SU-DHL-6 (cell line): ENCODE data around the gene RAB3C.
"Not testable (repeated sequence)": the region's sequence is repeated elsewhere in the genome, so short reads cannot be mapped to it uniquely, and the experiment has no call there.

Experiments
- EZH2phosphoT487 ChIP-seq: fragments of 200-600 bp; sonication (generic), shearing (Covaris generic); conservative IDR thresholded peaks from 2 replicates; pipeline ENCODE4 v1.6.1; 2018; ENCODE audit warnings: mild to moderate bottlenecking, antibody characterized with exemption, low read length, moderate library complexity, mixed read lengths
- TF ChIP-seq, protein P1 (sequence below): fragments of 200-600 bp; sonication (generic); IDR thresholded peaks from one replicate; pipeline ENCODE4 v1.5.1; 2017; ENCODE audit warnings: antibody characterized with exemption, mild to moderate bottlenecking, low read length, moderate library complexity; ENCODE audit not compliant: insufficient read depth, poor library complexity, severe bottlenecking

DNA sequence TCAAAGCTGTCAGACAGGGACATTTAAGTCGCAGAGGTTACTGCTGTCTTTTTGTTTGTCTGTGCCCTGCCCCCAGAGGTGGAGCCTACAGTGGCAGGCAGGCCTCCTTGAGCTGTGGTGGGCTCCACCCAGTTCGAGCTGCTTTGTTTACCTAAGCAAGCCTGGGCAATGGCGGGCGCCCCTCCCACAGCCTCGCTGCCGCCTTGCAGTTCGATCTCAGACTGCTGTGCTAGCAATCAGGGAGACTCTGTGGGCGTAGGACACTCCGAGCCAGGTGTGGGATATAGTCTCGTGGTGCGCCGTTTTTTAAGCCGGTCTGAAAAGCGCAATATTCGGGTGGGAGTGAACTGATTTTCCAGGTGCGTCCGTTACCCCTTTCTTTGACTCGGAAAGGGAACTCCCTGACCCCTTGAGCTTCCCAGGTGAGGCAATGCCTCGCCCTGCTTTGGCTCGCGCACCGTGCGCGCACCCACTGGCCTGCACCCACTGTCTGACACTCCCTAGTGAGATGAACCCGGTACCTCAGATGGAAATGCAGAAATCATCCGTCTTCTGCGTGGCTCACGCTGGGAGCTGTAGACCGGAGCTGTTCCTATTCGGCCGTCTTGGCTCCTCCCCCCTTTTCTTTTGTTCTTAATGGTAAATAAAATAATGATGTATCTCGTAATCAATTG, 25.1 kb upstream of the RAB3C start:
- TF ChIP-seq, protein P1, sequence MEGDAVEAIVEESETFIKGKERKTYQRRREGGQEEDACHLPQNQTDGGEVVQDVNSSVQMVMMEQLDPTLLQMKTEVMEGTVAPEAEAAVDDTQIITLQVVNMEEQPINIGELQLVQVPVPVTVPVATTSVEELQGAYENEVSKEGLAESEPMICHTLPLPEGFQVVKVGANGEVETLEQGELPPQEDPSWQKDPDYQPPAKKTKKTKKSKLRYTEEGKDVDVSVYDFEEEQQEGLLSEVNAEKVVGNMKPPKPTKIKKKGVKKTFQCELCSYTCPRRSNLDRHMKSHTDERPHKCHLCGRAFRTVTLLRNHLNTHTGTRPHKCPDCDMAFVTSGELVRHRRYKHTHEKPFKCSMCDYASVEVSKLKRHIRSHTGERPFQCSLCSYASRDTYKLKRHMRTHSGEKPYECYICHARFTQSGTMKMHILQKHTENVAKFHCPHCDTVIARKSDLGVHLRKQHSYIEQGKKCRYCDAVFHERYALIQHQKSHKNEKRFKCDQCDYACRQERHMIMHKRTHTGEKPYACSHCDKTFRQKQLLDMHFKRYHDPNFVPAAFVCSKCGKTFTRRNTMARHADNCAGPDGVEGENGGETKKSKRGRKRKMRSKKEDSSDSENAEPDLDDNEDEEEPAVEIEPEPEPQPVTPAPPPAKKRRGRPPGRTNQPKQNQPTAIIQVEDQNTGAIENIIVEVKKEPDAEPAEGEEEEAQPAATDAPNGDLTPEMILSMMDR = not testable (repeated sequence)
- TF ChIP-seq EZH2phosphoT487 = not testable (repeated sequence)
